Measurements from ENCODE around the gene TBC1D5. TPM values are rescaled to one million over a fixed set of nuclear protein-coding genes. Genes with fewer than 3 reads are reported as not detected.
"Not testable (repeated sequence)": the region's sequence is repeated elsewhere in the genome, so short reads cannot be mapped to it uniquely, and the experiment has no call there.

The TBC1D5 gene
- total RNA-seq, 1 donor from 2014 or later, result 67.1 TPM

- TF ChIP-seq, protein P1, sequence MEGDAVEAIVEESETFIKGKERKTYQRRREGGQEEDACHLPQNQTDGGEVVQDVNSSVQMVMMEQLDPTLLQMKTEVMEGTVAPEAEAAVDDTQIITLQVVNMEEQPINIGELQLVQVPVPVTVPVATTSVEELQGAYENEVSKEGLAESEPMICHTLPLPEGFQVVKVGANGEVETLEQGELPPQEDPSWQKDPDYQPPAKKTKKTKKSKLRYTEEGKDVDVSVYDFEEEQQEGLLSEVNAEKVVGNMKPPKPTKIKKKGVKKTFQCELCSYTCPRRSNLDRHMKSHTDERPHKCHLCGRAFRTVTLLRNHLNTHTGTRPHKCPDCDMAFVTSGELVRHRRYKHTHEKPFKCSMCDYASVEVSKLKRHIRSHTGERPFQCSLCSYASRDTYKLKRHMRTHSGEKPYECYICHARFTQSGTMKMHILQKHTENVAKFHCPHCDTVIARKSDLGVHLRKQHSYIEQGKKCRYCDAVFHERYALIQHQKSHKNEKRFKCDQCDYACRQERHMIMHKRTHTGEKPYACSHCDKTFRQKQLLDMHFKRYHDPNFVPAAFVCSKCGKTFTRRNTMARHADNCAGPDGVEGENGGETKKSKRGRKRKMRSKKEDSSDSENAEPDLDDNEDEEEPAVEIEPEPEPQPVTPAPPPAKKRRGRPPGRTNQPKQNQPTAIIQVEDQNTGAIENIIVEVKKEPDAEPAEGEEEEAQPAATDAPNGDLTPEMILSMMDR (IDR thresholded peaks at IDR 0.05; ENCODE audit: insufficient read depth, low read length, severe bottlenecking), result no peak
- FAIRE-seq, result no peak
- Histone ChIP-seq H3K27me3 (ENCODE audit: control insufficient read depth, insufficient read depth, low read length) (no peaks in the 10 kb centered on the region), H3K36me3 (ENCODE audit: control insufficient read depth, insufficient read depth, low read length) (no peaks in the 10 kb centered on the region), H3K4me3 (ENCODE audit: low read depth, low read length) (no peak overlapping the region)
- DNase-seq (ENCODE audit: low read depth), result no peak
These were observed 32.6 kb upstream of the TBC1D5 start for GRCh38 chr3:17775073-17775472.

DNA sequence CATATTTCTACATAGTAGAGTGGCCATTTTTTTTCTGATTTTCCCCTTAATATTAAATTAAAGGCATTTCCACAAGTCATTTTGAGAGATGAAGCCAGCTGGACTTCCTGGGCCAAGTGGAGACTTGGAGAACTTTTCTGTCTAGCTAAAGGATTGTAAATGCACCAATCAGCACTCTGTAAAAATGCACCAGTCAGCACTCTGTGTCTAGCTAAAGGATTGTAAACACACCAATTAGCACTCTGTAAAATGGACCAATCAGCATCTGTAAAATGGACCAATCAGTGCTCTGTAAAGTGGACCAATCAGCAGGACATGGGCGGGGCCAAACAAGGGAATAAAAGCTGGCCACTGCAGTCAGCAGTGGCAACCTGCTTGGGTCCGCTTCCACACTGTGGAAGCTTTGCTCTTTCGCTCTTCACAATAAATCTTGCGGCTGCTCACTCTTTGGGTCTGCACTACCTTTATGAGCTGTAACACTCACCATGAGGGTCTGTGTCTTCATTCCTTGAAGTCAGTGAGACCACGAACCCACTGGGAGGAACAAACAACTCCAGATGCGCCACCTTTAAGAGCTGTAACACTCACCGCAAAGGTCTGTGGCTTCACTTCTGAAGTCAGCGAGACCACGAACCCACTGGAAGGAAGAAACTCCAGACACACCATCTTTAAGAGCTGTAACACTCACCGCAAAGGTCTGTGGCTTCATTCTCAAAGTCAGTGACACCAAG is 31.9 kb upstream of the TBC1D5 start:
- FAIRE-seq, result not testable (repeated sequence)

DNA sequence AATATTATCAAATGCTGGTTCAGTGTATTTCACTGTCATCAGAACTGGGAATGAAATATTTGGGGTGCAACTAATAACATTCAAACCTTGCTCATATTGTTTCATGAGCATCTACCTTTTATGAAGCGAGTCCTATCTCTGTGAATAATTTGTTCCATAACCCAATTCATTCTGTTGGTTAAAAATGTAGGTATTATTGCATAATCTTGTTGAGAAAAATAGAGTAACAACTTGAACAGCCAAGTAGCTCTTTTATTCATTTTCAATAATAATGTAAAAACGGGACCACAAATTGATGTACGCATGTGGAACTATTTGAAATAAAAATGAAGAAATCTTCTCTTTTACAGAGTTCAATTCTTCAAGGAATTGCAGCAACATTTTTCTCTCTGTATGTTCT is 30.1 kb upstream of the TBC1D5 start:
- TF ChIP-seq, protein P1 (IDR thresholded peaks at IDR 0.05; ENCODE audit: insufficient read depth, low read length, severe bottlenecking), result no peak
- no peak for DNase-seq (ENCODE audit: low read depth)
- Histone ChIP-seq H3K36me3 (ENCODE audit: control insufficient read depth, insufficient read depth, low read length) (no peaks in the 10 kb centered on the region), H3K4me3 (ENCODE audit: low read depth, low read length) (no peak overlapping the region), H3K27me3 (ENCODE audit: control insufficient read depth, insufficient read depth, low read length) (no peaks in the 10 kb centered on the region)
- no peak for FAIRE-seq

More for the DNA sequence above, 31.9 kb upstream of the TBC1D5 start:
- DNase-seq (ENCODE audit: low read depth); H3K27me3 ChIP-seq (ENCODE audit: control insufficient read depth, insufficient read depth, low read length); H3K4me3 ChIP-seq (ENCODE audit: low read depth, low read length); H3K36me3 ChIP-seq (ENCODE audit: control insufficient read depth, insufficient read depth, low read length): not testable (repeated sequence)

DNA sequence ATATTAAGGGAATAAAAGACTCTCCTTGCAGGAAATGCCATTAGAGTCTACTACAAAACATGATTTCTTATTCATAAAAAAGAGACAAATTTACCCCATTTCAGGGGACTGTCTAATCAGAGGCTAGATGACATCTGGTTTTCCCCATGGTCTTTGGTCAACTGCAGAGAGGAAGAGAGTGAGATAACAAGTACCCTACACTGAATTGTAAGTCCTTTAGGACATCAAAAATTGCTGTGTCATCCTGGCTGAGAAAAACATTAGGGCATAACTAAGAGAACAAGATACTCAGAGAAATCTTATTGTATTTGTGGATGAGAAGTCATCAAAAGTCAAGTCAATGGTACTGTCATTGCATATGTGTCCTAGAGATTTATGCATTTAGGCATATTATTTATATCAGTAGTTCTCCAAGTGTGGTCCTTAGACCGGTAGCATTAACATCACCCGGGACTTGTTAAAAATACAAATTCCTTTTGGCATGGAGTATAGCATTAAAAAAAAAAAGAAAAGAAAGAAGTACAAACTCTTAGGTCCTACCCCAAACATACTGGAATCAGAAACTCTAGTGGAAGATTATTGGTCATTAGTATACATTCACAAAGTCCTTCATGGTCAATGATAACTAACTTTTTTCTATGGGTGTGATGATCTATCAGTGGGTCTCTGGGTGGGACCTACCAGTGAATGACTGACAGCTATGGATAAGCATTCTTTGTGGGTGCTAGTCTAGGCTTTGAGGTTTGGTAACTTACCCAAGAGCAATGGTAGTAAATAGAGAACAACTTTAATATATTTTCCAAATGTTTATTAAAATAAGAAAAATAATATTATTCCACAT is 29.0 kb upstream of the TBC1D5 start:
- H3K4me3 ChIP-seq (ENCODE audit: low read depth, low read length), result no peak overlapping the region
- TF ChIP-seq, protein P1 (IDR thresholded peaks at IDR 0.05; ENCODE audit: insufficient read depth, low read length, severe bottlenecking), result no peak
- no peak for FAIRE-seq

DNA sequence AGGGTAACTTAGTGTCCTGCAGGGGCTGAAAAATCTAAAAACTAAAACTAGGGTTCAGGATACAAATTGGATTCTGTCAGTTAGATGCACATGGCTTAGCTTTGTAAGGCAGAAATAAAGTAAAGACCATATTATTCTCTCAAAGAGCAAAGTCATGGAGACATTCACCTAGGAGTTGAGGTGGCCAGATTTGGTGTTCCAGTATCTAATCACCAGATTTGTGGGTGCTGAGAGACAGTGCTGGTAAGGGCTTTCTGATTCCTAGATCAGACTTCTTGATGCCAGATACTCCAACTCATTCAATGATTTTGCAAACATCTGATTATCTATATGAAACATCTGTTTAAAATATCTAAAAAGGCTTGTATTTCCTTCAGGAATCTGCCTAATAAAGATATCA is 28.3 kb upstream of the TBC1D5 start:
- FAIRE-seq, result no peak
- no peak for DNase-seq (ENCODE audit: low read depth)
- H3K4me3 ChIP-seq (ENCODE audit: low read depth, low read length), result no peak overlapping the region
- no peaks in the 10 kb centered on the region for H3K27me3 ChIP-seq (ENCODE audit: control insufficient read depth, insufficient read depth, low read length)
- TF ChIP-seq, protein P1 (IDR thresholded peaks at IDR 0.05; ENCODE audit: insufficient read depth, low read length, severe bottlenecking), result no peak
- no peaks in the 10 kb centered on the region for H3K36me3 ChIP-seq (ENCODE audit: control insufficient read depth, insufficient read depth, low read length)

More for the DNA sequence above, 29.0 kb upstream of the TBC1D5 start:
- H3K27me3 ChIP-seq (ENCODE audit: control insufficient read depth, insufficient read depth, low read length), result no peaks in the 10 kb centered on the region
- no peak for DNase-seq (ENCODE audit: low read depth)
- H3K36me3 ChIP-seq (ENCODE audit: control insufficient read depth, insufficient read depth, low read length), result no peaks in the 10 kb centered on the region

DNA sequence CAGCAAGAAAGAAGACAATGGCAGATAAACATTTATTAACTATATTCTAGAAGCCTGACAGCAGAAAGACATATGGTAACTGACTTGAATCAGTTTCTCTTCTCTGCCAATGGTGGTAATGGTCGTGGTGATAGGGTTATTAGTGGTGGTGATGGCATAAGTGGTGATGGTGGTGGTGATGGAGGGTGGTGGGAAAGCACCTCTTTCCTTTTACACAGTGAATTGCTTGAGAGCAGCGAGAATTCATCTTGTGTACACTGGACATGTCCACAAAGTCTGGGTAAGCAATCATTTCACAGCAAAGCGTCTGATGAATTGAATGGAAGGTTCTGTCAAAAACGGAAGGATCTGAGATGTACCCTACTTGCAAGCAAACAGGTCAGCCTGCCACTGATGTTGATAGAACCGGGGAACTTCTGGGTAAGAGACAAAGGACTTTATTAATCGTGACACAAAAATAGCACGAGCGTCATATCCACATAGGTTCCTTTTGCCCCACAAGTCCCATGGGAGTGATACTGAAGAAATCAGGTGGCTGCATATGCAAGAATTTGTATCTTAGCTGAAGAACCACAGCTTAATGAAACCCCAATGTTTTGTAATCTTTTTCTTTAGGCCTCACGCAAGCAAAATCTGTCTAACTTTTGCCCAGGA is 23.5 kb upstream of the TBC1D5 start:
- H3K4me3 ChIP-seq (ENCODE audit: low read depth, low read length), result no peak overlapping the region
- H3K27me3 ChIP-seq (ENCODE audit: control insufficient read depth, insufficient read depth, low read length), result no peaks in the 10 kb centered on the region
- TF ChIP-seq, protein P1 (IDR thresholded peaks at IDR 0.05; ENCODE audit: insufficient read depth, low read length, severe bottlenecking), result no peak
- no peak for DNase-seq (ENCODE audit: low read depth)
- H3K36me3 ChIP-seq (ENCODE audit: control insufficient read depth, insufficient read depth, low read length), result no peaks in the 10 kb centered on the region
- FAIRE-seq, result no peak

Data from bronchial epithelial cell (primary cell).